ENCODE measurements around the gene ARFGAP3. TPM values are rescaled to one million over a fixed set of nuclear protein-coding genes. Genes with fewer than 3 reads are reported as not detected.
"Not testable (repeated sequence)": the region's sequence is repeated elsewhere in the genome, so short reads cannot be mapped to it uniquely, and the experiment has no call there.

ARFGAP3 gene
- total RNA-seq, 1 experiment from 2014 or later, result 40.2 TPM

GRCh38 chr22:42794551-42795510 is 62.2 kb downstream of the ARFGAP3 start:
- DNase-seq (ENCODE audit: low read depth), result no peak

DNA sequence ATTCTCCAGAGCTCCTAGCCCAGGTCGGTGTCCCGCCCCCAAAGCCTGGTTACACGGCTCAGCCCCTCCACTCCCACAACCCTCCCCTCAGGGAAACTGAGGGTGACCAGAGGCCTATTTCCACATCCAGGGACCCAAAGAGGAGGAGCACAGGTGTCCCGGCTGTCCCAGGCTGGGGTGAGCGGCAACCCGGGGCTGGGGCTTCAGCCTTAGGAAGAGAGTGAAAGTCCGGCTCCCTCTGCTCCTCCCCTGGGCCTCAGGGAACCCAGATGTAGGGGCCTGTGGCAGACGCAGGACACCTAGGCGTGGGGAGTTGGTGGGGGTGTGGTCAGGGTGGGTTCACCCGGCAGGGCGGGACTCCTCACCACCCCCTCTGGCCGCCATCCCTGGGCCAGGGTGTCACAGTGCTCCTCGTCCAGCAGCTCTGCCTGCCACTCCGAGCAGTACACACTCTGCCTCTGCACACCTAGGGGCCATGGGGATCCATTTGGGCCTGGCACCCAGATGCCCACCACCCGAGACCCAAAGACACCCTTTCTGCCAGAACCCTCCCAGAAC is 63.1 kb downstream of the ARFGAP3 start:
- DNase-seq (ENCODE audit: low read depth), result no peak

DNA sequence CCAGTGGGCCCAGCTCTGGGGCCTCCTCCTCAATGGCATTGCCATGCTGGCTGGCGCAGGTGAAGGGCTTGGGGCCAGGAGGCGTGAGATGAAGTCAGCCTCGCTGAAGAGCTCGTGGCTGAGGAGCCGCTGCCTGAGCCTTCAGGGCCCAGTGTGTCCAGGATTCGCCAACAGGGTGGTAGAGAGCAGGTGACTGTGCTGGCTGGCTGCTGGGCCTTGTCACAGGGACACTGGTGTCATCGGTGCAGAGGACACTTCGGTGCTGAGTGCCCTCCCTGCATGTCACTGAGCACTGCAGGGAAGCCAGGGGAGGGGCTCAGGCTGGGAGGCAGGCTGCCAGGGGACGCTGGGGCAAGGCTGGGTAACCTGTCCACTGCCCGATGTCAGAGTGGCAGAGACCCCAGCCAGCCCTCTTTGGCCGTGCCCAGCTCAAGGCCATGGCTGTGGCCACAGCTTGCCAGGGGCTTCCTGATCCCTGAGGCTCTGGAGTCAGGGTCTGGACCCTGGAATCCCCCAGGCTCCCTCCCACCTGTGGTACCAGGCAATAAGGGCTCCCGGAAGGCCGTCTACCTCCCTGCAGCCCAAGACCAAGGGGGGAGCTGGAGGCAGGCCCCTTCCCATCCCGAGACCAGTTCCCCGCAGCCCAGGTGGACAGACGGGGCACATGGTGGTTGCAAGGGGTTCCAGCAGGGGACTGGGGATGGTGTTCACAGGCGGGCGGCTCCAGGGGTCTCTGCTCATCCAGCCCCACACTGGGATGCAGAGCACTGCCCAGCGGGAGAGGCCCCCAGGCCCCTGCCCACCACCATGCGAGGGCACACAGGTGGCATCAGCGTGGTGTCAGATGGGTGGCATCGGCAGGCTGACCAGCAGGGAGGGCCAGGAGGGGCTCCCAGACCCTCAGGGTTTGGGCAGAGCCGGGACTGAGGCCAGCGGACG is 63.9 kb downstream of the ARFGAP3 start:
- DNase-seq (ENCODE audit: low read depth), result no peak

DNA sequence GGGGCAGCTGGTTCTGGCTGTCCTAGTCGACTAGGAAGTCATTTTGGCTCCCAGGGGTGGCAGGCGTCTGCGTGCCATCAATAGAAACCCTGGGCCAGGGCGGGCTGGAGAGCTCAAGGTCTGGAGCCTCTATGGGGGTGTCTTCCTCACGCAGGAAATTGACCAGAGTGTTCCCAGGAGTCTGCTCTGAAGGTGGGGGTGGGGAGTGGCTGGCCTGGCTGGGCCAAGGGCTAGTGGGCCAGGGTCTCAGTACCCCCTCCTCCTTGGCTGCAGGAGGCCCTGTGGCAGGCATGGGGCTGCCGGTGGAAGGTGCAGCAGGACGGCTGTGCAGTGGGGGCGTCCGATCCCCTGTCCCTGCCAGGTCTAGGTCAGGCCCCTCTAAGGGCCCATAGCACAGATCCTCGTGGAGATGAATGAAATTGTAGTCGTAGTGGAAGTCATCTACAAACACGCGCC is 64.6 kb downstream of the ARFGAP3 start:
- no peak for DNase-seq (ENCODE audit: low read depth)

DNA sequence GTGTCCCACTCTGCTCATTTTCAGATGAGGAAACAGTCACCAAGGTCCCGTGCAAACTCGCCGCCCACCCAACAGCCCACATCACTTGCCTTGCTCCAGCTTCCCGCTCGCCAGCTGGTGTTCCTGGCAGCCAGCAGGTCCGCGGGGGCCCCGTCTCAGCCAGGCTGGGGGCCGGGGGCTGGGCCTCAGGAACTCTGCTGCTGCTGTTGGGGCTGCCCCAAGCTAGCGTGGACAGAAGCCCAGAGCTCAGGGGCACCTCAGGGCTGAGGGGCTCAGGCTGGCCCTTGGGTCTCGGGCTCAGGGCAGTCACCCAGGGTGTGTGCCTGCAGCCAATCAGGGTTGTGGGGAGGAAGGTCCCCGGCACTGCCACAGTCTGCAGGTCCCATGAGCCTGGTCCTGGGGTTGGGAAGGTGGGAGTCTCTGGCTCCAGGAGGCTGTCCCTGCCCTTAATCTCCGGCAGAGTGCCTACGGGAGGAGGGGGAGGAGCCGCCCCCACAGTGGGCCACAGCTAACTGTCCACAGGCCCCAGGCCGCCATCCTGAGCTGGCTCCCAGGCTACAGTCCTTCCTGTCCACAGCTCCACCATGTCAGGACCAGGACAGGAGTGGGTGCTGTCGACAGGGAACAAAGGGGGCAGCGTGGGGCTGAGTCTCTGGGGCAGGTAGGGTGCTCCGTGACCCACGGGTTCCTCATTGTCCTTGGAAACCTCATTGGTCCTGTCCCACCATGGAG is 65.2 kb downstream of the ARFGAP3 start:
- no peak for DNase-seq (ENCODE audit: low read depth)

GRCh38 chr22:42788466-42788865 is 68.6 kb downstream of the ARFGAP3 start:
- no peak for DNase-seq (ENCODE audit: low read depth)

DNA sequence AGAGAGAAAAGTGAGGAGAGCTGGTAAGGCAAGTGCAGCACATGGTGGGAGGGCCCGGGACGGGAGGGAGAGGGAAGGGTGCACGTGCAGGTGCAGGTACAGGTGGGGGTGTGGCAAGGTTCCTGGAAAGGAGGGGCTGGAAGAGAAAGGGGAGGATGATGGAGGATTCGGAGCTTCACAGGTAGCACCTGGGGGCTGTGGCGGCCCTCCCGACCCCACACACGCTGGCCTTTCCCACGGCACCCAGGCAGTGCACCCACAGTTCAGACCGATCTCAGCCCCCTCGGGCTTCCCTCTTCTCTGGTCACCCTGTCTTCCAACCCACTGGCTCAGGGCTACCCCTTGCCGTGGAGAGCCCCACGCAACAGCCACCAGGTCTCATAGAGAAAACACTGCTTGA is 69.1 kb downstream of the ARFGAP3 start:
- no peak for DNase-seq (ENCODE audit: low read depth)

- no peak for DNase-seq (ENCODE audit: low read depth)
Measured at GRCh38 chr22:42787357-42787736, 69.7 kb downstream of the ARFGAP3 start.

DNA sequence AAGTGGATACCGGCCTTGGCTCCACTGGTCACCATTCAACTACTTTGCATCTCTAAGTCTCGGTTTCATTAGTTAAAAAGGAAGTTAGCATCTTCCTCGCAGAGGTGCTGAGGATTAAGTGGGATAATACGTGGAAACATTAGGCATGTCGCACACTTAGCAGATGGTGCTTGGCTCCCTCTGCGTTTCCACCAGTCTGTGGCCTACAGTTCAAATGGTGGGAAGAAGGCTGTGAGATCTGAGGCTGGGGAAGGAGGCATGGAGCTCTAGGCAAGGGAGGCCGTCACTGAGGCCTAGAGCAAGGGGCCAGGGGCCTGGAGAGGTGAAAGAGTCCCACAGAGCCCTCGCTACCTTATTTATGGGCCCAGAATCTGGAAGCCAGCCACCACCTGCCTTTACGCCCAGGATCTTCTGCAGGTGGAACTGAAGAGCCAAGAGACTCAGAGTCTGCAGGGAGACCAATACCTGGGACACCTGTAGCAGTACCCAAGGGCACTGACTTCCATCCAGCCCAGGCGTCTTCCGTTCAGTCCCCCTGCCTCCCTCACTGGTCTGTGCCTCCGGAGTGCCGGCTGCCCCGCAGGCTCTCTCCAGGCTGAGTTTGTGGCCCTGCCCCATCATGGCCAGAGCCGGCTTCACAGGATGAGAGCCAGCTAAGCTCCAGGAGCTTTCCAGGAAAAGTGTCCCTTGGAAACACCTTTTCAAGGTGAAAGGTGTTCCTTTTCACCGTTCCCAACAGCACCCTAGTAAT is 70.3 kb downstream of the ARFGAP3 start:
- no peak for DNase-seq (ENCODE audit: low read depth)

- DNase-seq (ENCODE audit: low read depth), result no peak
Measured at GRCh38 chr22:42785706-42786499, 71.2 kb downstream of the ARFGAP3 start.

- not testable (repeated sequence) for DNase-seq (ENCODE audit: low read depth)
Measured at GRCh38 chr22:42782306-42782705, 74.8 kb downstream of the ARFGAP3 start.

GRCh38 chr22:42780070-42780540 is 77.0 kb downstream of the ARFGAP3 start:
- DNase-seq (ENCODE audit: low read depth), result peak; percentile 76

DNA sequence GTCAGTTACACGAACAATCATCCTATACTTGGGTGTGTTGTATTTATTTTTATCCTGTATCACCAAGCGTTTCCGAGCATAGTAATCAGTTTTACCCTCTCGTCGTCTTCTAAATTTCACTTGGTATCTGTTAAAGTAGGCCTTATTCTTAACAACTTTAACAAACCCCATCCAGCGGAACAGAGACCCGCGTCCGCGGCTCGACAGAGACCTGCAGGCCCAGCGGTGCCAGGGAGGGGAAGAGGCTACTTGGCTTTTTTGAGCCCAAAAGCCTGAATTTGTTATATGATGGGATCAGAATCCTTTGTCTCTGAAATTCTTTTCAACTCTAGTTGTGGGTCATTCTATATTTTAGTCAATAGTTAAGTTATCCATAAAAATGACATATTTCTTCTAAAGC is 79.9 kb downstream of the ARFGAP3 start:
- DNase-seq (ENCODE audit: low read depth), result no peak

DNA sequence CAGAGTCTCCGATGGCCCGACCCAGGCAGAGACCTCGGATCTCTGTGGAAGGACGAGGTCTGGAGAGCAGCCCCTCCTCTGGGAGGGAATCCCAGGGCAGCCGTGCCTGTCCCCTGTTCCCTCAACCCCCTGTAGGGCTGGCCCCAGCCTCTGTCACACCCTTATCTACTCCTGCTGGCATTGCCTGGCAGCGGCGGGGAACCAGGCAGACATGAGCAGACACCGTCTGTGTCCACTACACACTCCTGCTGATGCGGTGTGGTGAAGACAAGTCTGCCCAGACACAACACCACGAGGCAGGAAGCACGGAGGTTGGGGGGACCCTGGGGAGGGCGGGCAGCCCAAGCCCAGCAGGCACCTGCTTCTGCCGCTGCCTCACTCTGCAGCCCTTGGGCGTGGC is 83.9 kb downstream of the ARFGAP3 start:
- no peak for DNase-seq (ENCODE audit: low read depth)

- no peak for DNase-seq (ENCODE audit: low read depth)
Measured at GRCh38 chr22:42772647-42773046, 84.4 kb downstream of the ARFGAP3 start.

- no peak for DNase-seq (ENCODE audit: low read depth)
Measured at GRCh38 chr22:42770941-42771647, 86.0 kb downstream of the ARFGAP3 start.

GRCh38 chr22:42770448-42770726 is 86.7 kb downstream of the ARFGAP3 start:
- no peak for DNase-seq (ENCODE audit: low read depth)

- peak; percentile 74 for DNase-seq (ENCODE audit: low read depth)
Measured at GRCh38 chr22:42769574-42770447, 87.3 kb downstream of the ARFGAP3 start.
